NCI-H748 treated with DMSO at 0.1 percent for 48 hours (cell line): ENCODE results near the gene C4orf50.
A peak's percentile ranks its signal among the peaks of the same experiment; 100 is the strongest.
"Not testable (repeated sequence)": the region's sequence is repeated elsewhere in the genome, so short reads cannot be mapped to it uniquely, and the experiment has no call there.

ENCODE experiments used
- DNase-seq: peaks from one replicate; lab custom pipeline; 2025; lab: John Stamatoyannopoulos, UW

C4orf50 gene

GRCh38 chr4:6017030-6017429, 1.2 kb downstream of the C4orf50 start:
- no peak for DNase-seq

- DNase-seq: no peak
Observed at GRCh38 chr4:6013564-6013963, 4.7 kb downstream of the C4orf50 start.

GRCh38 chr4:6012200-6012599, 6.0 kb downstream of the C4orf50 start:
- DNase-seq: no peak

GRCh38 chr4:6011686-6012085, 6.5 kb downstream of the C4orf50 start:
- DNase-seq: no peak

- no peak for DNase-seq
Observed at GRCh38 chr4:6011271-6011671, 7.0 kb downstream of the C4orf50 start.

- DNase-seq: no peak
Observed at GRCh38 chr4:6010789-6011188, 7.4 kb downstream of the C4orf50 start.

- DNase-seq: no peak
Observed at GRCh38 chr4:6009452-6009851, 8.8 kb downstream of the C4orf50 start.

- no peak for DNase-seq
Observed at GRCh38 chr4:6008766-6009385, 9.4 kb downstream of the C4orf50 start.

- no peak for DNase-seq
Observed at GRCh38 chr4:6008092-6008551, 10.1 kb downstream of the C4orf50 start.

GRCh38 chr4:6005175-6005574, 13.1 kb downstream of the C4orf50 start:
- DNase-seq: no peak

- not testable (repeated sequence) for DNase-seq
Observed at GRCh38 chr4:6003485-6003884, 14.7 kb downstream of the C4orf50 start.

GRCh38 chr4:6002926-6003325, 15.3 kb downstream of the C4orf50 start:
- DNase-seq: no peak

- no peak for DNase-seq
Observed at GRCh38 chr4:6002492-6002833, 15.8 kb downstream of the C4orf50 start.

GRCh38 chr4:6001680-6002491, 16.3 kb downstream of the C4orf50 start:
- no peak for DNase-seq

- no peak for DNase-seq
Observed at GRCh38 chr4:5999830-6000365, 18.3 kb downstream of the C4orf50 start.

- DNase-seq: no peak
Observed at GRCh38 chr4:5999356-5999755, 18.9 kb downstream of the C4orf50 start.

- DNase-seq: peak; percentile 57
Observed at GRCh38 chr4:5998333-5998936, 19.8 kb downstream of the C4orf50 start.

- no peak for DNase-seq
Observed at GRCh38 chr4:5996641-5997040, 21.6 kb downstream of the C4orf50 start.

- no peak for DNase-seq
Observed at GRCh38 chr4:5995901-5996623, 22.2 kb downstream of the C4orf50 start.

- no peak for DNase-seq
Observed at GRCh38 chr4:5993876-5994811, 24.1 kb downstream of the C4orf50 start.

- DNase-seq: not testable (repeated sequence)
Observed at GRCh38 chr4:5993346-5993745, 24.9 kb downstream of the C4orf50 start.
